GM19193 (cell line): ENCODE results near the gene PRKCB.

Source experiments
- POLR2A ChIP-seq: IDR thresholded peaks from 4 replicates; pipeline ENCODE4 v1.6.1; 2011; ENCODE audit not compliant: insufficient read depth, insufficient read length; ENCODE audit errors: extremely low read depth

The PRKCB gene

DNA sequence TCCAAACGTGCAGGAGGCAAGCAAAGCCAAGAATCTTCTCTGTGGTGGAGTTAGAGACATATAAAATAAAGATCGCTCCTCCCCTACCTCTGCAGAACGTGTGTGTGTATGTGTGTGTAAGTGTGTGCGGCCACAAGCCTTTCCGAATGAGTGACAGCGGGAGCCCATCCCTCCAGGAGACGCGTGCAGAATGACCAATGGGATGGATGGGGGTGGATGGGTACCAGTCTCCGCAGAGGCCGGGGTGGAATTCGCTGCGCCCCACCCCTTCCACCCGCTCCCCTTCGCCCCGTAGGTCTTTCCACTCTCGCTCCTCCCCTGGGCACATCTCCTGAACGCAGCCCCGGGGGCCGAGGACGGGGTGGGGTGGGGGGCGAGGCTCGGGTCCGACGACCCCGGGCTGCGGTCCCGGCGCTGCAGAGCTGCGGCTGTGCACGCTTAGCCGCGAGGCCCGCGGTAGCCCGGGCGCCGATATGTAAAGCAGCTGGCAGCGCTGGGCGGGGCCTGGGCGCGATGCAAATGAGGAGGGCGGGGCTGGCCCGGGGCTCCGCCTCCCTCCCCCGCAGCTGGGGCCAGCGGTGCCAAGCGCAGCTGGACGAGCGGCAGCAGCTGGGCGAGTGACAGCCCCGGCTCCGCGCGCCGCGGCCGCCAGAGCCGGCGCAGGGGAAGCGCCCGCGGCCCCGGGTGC lies at the start of gene PRKCB:
TSS of gene PRKCB (plus strand) at position 594 of the 688 bp plus-strand sequence.
- peak; percentile 71 for TF ChIP-seq POLR2A

DNA sequence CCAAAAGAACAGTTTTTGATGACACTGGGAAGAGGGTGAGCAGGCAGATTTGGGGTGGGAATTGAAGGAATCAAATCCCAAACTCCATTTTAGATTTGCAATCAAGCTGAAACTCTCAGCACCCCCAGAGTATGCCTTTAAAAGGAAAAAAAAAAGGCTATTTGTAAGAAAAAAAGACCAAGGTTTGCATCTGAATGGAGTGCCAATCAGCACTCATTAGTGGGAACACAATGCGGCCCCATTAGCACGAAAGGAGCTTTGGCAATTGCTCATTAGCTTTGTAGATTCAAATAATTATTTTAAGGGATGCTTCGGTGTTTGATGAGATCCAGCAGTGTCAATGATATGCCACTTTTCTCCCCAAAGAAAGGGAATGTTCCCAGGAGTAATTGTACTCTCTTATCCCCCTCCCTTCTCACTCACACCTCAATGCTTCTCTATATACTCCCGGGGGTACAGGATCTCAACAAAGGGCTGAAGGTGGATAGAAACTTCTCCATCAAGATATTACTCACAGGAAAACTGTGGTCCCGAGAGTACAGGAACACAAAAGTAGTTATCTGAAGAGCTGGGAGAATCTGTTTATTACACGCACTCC lies 48.7 kb upstream of the PRKCB start:
- no peak for TF ChIP-seq POLR2A

DNA sequence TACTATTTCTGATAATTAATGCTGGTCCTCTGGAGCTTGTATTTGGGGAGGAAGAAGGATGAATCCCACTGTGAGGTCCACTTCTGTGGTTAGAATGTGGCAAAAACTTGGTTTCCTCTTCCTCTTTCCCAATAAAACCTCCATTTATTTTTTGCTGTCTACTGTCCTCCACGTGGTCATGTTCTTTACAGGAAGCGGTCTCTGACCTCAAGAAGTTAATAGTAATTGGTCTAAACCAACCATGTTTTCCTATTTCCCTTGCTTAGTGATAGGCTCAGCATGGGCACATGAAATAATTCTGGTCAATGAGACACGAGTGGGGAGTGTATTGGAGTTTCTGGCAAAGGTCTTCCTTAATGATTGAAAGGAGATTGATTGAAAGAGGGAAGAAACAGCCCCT lies 47.1 kb upstream of the PRKCB start:
- TF ChIP-seq POLR2A = no peak

DNA sequence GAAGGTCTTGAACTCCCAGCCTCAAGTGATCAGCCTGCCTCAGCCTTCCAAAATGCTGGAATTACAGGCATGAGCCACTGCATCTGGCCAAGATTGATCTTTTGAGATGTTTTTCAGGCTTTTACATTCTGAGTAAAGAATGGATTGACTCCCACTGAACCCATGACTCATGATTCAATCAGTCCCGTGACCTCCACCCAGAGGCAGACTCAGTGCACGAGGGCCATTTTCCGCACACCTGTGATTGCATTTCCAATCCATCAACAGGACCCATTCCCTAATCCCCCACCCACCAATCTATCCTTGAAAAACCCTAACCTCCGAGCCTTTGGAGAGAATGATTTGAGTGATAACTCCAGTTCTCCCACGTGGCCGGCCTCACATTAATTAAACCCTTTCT lies 40.4 kb upstream of the PRKCB start:
- no peak for TF ChIP-seq POLR2A

DNA sequence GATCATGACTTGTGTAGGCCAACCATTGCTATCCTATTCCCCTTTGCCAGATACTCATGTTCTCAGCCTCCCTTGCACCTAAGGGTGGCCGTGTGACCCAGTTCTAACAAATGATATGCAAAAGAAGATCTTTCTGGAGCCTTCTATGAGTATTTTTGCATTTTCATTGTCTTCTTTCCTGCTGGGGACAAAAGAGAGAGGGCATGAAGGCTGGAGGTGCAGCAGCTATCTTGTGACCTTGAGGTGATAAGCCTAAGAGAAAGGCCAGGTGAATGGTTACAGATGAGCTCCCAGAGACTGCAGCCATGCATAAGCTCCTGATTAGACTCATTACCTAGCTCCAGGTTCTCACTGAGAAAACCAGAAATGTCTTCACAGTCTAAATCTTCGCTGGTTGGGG lies 38.8 kb upstream of the PRKCB start:
- TF ChIP-seq POLR2A = no peak

DNA sequence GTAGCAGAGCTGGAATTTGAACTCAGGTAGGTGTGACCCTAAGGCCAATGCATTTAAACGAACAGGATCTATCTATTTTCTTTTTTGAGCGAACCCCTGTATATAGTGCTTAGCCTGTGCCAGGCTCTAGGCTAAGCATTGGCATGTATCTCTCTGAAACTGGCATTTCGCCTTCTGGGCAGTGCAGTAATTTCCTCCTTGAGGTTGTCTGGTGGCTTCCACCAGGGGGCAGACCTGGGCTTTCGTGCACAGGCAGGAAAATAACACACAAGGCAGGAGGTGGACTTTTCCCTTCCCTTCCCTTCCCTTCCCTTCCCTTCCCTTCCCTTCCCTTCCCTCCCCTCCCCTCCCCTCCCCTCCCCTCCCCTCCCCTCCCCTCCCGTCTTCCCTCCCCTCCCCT lies 34.4 kb upstream of the PRKCB start:
- no peak for TF ChIP-seq POLR2A

DNA sequence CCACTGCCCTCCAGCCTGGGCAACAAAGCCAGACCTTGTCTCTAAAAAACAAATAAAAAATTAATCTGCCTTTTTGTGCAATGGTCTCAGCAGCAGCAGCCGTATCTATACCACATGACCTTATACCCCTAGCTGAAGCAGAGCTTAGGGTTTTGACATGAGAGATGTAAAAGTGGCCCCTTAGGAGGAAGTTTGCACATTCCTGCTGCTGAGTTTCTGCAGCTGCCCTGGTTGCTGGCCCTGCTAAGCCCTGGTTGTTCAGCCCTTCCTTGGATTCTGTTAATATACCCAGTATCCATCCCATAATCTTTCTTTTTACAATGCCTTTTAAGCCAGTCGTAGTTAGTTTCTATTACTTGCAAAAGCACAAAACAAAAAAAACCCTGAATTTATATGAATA lies 33.0 kb upstream of the PRKCB start:
- TF ChIP-seq POLR2A = no peak

DNA sequence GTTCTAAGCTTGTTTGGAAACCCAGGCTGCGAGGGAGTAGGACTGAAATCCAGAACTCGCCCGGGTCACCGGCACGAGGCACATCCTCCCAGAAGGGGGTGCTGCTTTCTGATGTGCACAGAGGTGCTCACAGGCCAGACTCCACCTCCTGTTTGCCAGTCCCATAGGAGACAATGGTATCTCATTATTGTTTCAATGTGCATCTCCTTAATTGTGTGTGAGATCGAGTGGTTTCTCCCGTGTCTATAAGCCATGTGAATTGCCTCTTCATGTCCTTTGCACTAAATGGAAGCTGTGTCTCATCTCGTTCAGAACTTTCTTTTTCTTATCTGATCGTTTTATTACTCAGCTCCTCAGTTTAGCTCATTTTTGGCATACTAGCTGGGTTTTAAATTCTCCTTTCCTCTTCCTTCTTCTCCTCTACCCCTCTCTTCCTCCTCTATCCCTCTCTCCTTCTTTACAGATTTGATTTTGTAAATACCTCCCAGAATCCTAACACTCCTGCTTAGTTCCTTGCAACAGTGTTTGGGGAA lies 32.1 kb upstream of the PRKCB start:
- no peak for TF ChIP-seq POLR2A

DNA sequence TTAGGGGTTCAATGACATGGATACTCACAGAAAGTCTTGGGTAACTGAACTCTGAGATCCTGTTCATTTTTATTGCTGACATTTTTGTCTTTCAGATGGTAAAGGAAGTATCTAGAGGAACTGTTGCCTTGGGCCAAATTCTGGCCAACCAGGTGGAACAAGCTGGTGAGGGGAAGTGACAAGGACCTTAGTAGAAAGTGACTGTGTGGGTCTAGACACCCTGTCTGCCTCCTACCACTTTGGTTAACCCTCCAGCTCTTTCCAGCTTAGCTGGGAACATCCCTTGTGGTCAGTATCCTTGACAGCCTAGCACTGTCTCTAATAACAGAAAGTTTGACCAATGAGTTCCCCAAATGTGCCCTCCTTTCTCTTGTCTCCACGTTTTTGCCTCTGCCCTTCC lies 28.8 kb upstream of the PRKCB start:
- TF ChIP-seq POLR2A = no peak

DNA sequence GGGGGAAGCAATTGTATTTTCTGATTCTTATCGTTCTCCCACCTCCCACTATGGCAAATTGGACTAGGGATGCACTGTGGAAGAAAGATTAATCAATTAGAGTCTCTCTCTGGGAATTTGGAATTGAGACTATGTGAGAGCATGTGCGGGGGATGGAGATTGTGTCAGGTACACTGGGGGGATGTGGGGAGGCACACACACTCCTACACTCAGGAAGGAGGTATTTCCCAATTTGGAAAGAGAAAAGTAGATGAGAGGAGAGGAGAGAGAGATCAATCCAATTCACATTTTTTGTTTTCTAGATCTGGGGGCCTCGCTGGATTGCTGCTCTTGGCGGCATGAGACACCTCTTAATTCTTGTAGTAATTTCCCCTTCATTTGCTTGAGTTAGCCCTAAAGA lies 14.3 kb upstream of the PRKCB start:
- TF ChIP-seq POLR2A = no peak

DNA sequence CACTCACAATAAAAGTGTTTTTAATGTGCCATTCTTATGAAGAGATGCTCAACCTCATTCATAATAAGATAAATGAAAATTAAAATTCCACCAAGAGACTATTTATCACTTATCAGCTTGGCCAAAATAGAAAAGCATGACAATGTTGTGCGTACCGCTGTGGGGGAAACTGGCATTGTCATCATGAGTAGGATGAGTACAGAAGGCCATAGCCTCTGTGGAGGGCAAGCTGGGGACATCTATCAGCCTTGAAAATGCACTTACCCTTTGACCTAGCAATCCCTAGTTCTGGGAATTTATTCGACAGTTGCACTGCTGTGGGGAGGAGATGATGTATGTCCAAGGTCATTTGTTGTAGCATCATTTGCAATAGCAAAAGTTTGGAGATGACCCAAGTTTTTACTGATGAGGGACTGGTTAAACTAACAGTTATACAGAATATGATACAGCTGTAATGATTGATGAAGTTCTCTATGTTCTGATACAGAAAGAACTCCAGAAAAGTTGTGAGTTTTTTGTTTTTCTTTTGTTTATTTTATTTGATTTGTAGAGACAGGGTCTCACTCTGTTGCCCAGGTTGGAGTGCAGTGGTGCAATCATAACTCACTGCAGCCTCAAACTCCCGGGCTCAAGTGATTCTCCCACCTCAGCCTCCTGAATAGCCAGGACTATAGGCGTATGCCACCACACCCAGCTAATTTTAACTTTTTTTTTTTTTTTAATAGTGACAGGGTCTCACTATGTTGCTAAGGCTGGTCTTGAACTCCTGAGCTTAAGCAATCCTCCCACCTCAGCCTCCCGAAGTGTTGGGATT lies 13.7 kb upstream of the PRKCB start:
- no peak for TF ChIP-seq POLR2A

DNA sequence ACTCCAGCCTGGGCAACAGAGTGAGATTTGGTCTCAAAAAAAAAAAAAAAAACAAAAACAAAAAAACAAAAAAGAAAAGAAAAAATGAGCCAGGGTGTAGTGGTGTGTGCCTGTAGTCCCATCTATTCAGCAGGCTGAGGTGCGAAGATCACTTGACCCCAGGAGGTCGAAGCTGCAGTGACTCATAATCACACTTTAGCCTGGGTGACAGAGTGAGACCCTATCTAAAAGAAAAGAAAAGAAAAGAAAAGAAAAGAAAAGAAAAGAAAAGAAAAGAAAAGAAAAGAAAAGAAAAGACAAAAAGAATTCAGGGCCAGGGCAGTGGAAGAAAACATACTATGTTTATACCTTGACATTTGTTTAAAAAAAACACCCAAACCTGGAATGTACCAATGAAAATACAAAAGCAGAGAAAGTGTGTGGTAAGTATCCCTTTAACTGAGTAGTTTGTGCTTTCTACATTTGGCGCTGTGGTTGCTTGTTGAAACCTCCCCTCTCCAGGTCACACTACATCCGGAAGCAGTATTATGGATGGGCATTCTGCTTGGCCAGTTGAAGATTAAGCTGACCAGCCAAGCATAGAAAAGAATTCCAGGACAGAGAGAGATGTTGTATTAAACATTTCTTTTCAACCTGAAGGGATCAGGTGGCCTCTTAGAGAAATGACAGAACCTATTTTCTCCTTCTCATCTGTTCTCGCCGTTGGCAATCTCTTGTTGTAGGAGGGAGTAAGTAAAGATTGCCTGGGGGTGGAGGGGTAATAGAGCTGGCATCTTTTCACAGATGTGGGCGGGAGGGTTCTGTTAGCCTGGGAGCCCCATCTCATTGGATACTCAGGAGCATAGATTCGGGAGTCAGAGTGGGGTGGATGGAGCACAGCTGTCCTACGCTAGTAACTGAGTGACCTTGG lies 12.1 kb upstream of the PRKCB start:
- TF ChIP-seq POLR2A = no peak

DNA sequence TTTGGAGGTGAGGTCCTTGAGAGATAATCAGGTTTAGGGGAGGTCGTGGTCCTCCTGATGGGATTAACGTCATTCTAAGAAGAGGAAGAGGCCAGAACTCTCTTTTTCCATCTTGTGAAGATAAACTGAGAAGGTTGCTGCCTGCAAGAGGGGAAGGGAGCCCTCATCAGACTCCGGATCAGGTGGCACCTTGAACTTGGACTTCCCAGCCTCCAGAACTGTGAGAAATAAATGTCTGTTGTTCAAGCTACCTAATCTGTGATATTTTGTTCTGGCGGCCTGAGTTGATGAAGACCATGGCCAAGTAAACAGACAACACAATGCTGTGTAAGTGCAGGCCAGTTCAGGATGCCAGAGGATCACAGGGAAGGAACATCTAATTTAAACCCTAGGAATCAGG lies 10.9 kb upstream of the PRKCB start:
- no peak for TF ChIP-seq POLR2A

DNA sequence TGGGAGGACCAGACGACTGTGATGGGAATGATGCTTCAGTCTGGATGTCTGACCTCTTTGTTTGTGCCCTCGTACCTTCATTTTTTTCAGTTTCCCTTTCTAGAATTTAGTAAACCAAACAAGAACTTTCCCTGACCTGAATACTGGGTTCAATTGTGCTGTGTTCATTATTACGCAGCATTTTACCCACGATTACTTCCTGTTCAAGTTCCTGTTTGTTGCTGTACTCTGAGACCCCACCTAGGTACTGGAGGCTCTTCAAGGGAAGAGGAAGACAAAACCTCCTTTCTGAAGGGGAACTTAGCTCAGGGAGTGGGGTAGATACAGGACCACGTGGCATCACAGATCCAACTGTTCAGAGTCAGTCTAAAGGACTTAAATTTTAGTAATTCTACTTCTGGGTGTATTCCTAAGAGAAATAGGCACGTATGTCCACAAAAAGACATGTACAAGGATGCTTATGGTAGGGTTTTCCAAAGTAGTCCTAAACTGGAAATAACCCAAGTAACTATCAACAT lies 9.2 kb upstream of the PRKCB start:
- no peak for TF ChIP-seq POLR2A
